Pons (tissue), 1 donor: ENCODE measurements around the gene OR4F6.
"Not testable (repeated sequence)": the region's sequence is repeated elsewhere in the genome, so short reads cannot be mapped to it uniquely, and the experiment has no call there.

Source experiments
- DNase-seq: peaks from one replicate; pipeline ENCODE4 v3.0.0-alpha.2; 2016; ENCODE audit warnings: low spot score

Gene OR4F6, protein sequence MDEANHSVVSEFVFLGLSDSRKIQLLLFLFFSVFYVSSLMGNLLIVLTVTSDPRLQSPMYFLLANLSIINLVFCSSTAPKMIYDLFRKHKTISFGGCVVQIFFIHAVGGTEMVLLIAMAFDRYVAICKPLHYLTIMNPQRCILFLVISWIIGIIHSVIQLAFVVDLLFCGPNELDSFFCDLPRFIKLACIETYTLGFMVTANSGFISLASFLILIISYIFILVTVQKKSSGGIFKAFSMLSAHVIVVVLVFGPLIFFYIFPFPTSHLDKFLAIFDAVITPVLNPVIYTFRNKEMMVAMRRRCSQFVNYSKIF

GRCh38 chr15:101803209-101803608 is at the start of gene OR4F6:
Gene OR4F6, plus strand, starts transcription at chr15:101803509. Its CDS starts 2,211 bp downstream, at chr15:101805720.
- DNase-seq = no peak

DNA sequence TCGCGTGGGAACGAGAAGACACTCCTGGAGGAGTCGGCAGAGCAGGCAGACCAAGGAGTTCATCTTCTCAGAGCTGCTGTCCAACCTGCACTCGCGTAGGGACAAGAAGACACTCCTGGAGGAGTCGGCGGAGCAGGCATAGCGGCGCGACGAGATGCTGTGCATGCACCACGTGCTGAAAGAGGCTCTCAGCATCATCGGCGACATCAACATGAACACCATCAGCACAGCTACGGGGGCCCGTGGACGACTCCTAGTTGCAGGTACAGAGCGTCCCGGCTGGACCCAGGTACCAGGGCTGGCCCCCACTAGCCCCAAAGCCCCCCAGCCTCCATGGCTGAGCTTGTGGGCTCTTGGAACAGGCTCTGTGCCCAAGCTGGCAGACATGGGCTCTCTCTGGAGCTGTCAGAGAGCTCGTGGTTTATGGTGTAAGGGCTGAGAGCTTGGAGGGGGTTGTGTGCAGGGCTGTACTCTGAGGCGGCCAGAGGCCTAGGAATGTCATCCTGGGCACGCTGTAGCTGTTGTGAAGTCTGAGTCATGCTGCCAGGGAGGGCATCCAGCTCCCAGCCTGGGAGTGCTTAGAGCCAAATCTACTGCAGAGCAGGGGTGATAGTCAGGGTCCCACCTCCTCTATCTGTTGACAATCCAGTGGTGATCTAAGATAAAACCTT is 38.5 kb upstream of the OR4F6 start:
- not testable (repeated sequence) for DNase-seq

- not testable (repeated sequence) for DNase-seq
Measured at GRCh38 chr15:101765340-101765671, 38.0 kb upstream of the OR4F6 start.

GRCh38 chr15:101765772-101766456 is 37.4 kb upstream of the OR4F6 start:
- DNase-seq = no peak

GRCh38 chr15:101767083-101767640 is 36.1 kb upstream of the OR4F6 start:
- DNase-seq = not testable (repeated sequence)

GRCh38 chr15:101772921-101773320 is 30.4 kb upstream of the OR4F6 start:
- DNase-seq = no peak

GRCh38 chr15:101773496-101774100 is 29.7 kb upstream of the OR4F6 start:
- DNase-seq = no peak

DNA sequence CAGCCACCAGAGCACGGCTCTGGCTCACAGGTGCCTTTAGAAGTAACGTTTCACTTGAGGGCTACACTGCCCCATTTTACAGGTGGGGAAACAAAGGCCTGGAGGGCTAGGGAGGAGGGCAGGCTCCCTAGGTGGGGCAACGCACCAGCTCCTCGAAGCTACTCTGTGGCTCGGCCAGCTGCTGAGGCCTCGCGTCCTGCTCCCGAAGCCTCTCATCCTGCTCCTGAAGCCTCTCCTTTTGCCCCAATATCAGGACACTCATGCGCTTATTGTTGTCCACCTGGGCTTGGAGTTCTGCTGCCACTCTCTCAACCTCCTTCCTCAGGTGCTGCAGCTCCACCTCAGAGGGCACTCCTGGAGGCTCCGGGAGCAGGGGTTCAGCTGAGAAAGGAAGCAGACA is 28.2 kb upstream of the OR4F6 start:
- DNase-seq = no peak

DNA sequence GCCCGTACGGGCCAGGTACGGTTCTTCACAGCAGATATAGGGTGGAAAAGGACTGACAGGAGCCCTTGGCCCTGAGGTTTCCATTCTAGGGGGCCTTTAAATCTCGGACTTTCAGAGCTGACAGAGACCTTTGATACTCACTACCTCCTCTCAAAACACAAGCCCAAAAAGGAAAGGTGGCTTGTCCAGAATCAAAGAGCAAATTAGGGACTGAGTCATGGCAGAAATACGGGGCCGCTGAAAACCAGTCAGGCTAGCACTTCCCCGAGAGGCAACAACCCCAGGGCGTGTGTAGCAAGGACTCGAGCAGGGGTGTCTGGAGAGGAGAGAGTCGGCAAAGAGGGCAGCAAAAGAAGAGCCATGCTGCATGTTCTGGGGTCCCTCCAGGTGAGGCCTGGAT is 24.7 kb upstream of the OR4F6 start:
- DNase-seq = not testable (repeated sequence)

DNA sequence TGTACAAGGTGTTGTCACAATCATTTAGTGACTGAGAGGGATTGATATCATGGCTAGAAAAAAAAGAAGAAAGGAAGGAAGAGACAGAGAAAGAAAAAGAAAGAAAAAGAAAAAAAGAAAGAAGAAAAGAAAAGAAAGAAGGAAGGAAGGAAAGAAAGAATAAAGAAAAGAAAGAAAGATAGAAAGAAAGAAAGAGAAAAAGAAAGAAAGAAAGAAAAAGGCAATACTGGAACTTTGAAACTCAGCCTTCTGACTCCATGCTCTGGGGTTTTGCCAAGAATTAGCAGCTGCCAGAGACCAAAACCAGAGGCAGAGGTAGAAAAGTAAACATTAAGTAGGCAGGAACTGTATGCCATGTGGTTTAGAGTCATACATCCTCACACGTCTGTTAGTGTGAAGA is 23.1 kb upstream of the OR4F6 start:
- DNase-seq = not testable (repeated sequence)

DNA sequence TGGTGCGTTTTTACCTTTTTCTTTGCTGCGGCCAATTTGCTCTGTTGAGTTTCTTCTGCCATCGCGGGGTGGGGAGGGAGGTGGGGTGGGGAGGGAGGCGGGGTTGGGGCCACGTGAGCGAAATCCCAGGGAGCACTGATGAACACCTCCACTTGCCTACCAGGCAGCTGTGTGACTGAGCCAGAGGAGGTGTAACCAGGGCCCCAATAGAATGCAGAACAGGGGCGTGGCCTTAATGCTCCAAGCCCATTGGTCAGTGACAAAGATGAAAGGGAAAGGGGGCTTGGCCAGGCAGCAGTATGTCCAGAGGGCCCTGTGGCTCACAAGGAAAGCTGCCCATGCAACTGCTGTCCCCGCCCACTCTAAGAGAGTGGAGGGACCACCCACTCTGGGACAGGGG is 21.4 kb upstream of the OR4F6 start:
- no peak for DNase-seq

GRCh38 chr15:101784644-101785043 is 18.7 kb upstream of the OR4F6 start:
- no peak for DNase-seq

GRCh38 chr15:101786422-101786821 is 16.9 kb upstream of the OR4F6 start:
- not testable (repeated sequence) for DNase-seq

DNA sequence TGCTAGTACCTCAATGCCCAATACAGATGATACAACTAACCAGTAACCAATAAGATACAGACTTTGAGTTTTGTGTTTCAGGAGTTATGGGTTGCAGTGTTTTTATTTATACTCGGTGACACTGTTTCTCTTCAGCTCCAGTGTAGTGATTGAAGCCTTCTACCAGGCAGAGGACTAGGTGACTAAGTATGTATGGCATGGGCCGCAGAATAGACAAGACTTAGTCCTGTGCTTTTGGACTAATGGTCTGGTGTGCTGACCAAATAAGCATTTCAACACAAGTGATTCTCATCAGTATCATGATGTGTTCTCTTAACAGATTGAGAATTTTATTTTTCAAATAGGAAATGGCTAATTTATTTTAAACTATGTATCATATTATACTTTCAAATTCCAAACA is 15.3 kb upstream of the OR4F6 start:
- not testable (repeated sequence) for DNase-seq

DNA sequence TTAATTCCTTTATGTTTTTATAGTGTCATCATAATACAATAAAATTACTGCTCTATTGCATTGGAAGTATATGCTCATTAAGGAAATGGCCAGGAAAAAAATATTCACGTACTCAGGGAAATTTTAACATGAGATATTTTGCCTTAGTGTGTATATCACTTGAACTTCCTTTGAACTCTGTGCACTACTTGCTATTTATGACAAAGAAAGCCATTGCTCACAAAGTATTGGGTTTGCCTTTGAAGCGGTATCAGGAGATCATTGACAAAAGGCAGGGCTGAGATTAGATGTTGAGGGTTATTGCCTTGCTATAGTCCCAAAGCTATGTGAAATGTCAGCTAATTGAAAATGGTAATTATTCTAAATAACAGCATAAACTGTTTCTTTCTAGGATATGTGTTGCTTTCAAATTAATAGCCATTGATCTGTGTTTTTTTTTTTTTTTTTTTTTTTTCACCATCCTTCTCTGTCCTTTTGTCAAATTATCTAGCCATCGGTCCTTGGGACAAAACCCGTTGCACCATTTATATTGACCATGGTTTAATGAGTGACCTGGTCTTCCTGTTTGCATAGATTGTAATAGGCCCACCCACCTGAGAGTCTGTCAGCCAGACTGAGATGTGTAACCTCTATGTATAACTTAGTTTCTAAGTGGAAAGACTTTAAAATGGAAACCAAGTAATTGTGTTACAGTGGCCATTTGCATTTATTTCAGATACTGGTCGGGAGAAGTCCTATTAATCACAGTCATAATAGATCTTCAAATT is 14.6 kb upstream of the OR4F6 start:
- not testable (repeated sequence) for DNase-seq

- DNase-seq = not testable (repeated sequence)
Measured at GRCh38 chr15:101790748-101791147, 12.6 kb upstream of the OR4F6 start.

- not testable (repeated sequence) for DNase-seq
Measured at GRCh38 chr15:101793981-101794380, 9.3 kb upstream of the OR4F6 start.

DNA sequence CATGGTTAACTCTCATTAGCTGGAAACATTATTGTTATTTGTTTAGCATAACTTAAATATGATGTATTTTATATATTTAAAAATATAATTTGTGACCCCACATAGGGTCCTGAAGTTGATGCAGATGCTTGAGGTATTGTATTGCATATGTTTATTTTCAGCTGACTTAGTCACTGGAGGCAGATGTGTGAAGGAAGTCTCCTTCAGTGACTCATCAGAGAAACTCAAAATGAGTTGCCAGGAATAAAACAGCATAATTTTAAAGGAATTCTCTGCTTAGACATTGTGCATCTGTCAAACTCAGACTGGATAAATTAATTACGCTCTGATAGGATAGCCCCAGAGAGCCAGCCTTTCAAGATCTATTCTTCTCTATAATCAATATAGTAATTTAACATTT is 7.9 kb upstream of the OR4F6 start:
- DNase-seq = no peak

GRCh38 chr15:101799665-101800064 is 3.6 kb upstream of the OR4F6 start:
- no peak for DNase-seq

- no peak for DNase-seq
Measured at GRCh38 chr15:101801048-101801447, 2.3 kb upstream of the OR4F6 start.

DNA sequence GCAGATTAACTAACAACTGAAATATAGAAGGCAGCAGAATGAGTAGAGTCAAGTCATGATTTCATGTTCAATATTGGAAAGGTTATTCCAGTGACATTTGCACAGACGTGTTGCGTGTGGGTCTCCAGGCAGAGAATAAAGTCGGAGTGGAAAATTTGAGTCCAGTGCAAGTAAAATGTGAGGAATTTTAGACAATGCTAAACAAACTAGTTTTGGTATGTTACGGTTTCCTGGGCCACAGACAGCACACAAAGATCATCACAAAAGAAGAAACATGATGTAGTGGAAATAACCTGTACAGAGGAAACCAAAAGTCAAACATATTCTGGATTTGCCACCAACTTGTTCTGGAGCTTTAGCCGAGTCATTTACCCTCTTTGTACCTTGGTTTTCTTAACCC is 367 bp downstream of the OR4F6 start:
- DNase-seq = no peak

DNA sequence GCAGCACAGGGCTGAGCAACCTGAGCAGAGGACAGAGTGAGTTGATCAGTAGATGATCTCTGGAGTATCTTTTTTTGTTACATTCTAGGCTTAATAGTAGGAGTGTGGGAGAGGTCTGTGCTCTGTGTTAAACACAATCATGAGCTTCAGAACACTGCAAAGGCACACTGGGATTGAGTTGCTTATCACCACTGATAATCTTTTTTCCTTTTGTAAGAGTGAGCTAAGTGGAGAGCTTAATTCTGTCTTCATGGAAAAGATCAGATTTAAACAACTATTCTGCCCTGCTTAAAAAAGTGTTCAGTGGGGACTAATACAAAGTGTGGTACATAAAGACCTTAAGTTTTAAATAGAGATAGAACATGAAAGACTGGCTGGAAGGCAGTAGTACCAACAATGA is 1.1 kb downstream of the OR4F6 start:
- DNase-seq = no peak
